Fibroblast of lung (primary cell): ENCODE data around the gene CA5A. TPM values are rescaled to one million over a fixed set of nuclear protein-coding genes. Genes with fewer than 3 reads are reported as not detected.
"Not testable (repeated sequence)": the region's sequence is repeated elsewhere in the genome, so short reads cannot be mapped to it uniquely, and the experiment has no call there.

Experiments
- DNase-seq, 2 donors: peaks; one replicate each; pipeline versions ENCODE4 v3.0.0 to v3.0.0-alpha.2; 2010; ENCODE audit warnings: low read depth in 2 of 2
- H2AFZ ChIP-seq: 2 replicates; pipeline ENCODE4 v1.5.1; 2012; ENCODE audit warnings: low read length, control low read depth, inconsistent platforms
- H3K27ac ChIP-seq: 2 replicates; pipeline ENCODE4 v1.5.1; 2011; ENCODE audit warnings: low read length, control low read depth; ENCODE audit not compliant: insufficient read depth
- H3K27me3 ChIP-seq: 2 replicates; pipeline ENCODE4 v1.5.1; 2011; ENCODE audit warnings: mild to moderate bottlenecking, low read length; ENCODE audit not compliant: control insufficient read depth, insufficient read depth
- H3K36me3 ChIP-seq: 2 replicates; pipeline ENCODE4 v1.5.1; 2011; ENCODE audit warnings: low read length; ENCODE audit not compliant: control insufficient read depth, insufficient read depth
- H3K4me1 ChIP-seq: 2 replicates; pipeline ENCODE4 v1.5.1; 2011; ENCODE audit warnings: low read length; ENCODE audit not compliant: control insufficient read depth, insufficient read depth; ENCODE audit errors: extremely low read depth
- H3K4me2 ChIP-seq: 2 replicates; pipeline ENCODE4 v1.5.1; 2011; ENCODE audit warnings: low read length, control low read depth; ENCODE audit not compliant: insufficient read depth; ENCODE audit errors: extremely low read depth
- H3K4me3 ChIP-seq, 4 experiments: fragments of 200-600 bp in 1 of 4; sonication (generic) in 1 of 4; replicated peaks in 1 of 4; 2 replicates each; pipeline ENCODE4 v1.5.1; 2011 to 2016; ENCODE audit warnings: low read length in 4 of 4, low read depth in 3 of 4, mild to moderate bottlenecking in 3 of 4, control low read depth in 2 of 4, inconsistent platforms in 1 of 4, mixed read lengths in 1 of 4; ENCODE audit not compliant: insufficient read depth in 1 of 4; ENCODE audit errors: control extremely low read depth in 1 of 4
- H3K79me2 ChIP-seq: 2 replicates; pipeline ENCODE4 v1.5.1; 2012; ENCODE audit warnings: mild to moderate bottlenecking, low read length, inconsistent platforms; ENCODE audit not compliant: control insufficient read depth, insufficient read depth
- H3K9ac ChIP-seq: 2 replicates; pipeline ENCODE4 v1.5.1; 2011; ENCODE audit warnings: mild to moderate bottlenecking, low read length, control low read depth; ENCODE audit not compliant: insufficient read depth
- H3K9me3 ChIP-seq: 2 replicates; pipeline ENCODE4 v1.5.1; 2012; ENCODE audit warnings: low read depth, low read length; ENCODE audit not compliant: control insufficient read depth, insufficient read depth
- H4K20me1 ChIP-seq: 2 replicates; pipeline ENCODE4 v1.5.1; 2011; ENCODE audit warnings: low read length; ENCODE audit not compliant: control insufficient read depth, insufficient read depth; ENCODE audit errors: extremely low read depth
- CTCF ChIP-seq, 2 donors: IDR thresholded peaks in 1 of 2; conservative IDR thresholded peaks in 1 of 2; 1 replicate in 1 of 2; 2 replicates in 1 of 2; pipeline ENCODE4 v1.5.1; 2011 to 2012; ENCODE audit warnings: low read length in 2 of 2, control low read depth in 1 of 2, inconsistent platforms in 1 of 2, low read depth in 1 of 2, mild to moderate bottlenecking in 1 of 2
- EZH2 ChIP-seq: IDR thresholded peaks from 2 replicates; pipeline ENCODE4 v1.5.1; 2012; ENCODE audit warnings: low read length, control low read depth, mild to moderate bottlenecking; ENCODE audit errors: missing control alignments
- polyA plus RNA-seq, 2 donors: library from polyadenylated mRNA; depleted of rRNA in 1 of 2; stranded (reverse) in 1 of 2; unstranded in 1 of 2; fragments of >200 nt; gene quantifications; 2 replicates each; pipeline ENCODE4 v1.2.1, GENCODE V29; 2011 to 2012; ENCODE audit warnings: missing spikeins in 1 of 2
- total RNA-seq: library from RNA; depleted of rRNA; stranded (reverse); fragments of >200 nt; gene quantifications from 2 replicates; pipeline ENCODE4 v1.2.1, GENCODE V29; 2014

CA5A gene
- total and polyA plus RNA-seq, 2 donors (not counting 1 experiment from before 2014, with no cell fraction given): not detected

- not testable (repeated sequence) for H3K4me3 ChIP-seq, H2AFZ ChIP-seq, H3K27me3 ChIP-seq, H3K27ac ChIP-seq, H3K9ac ChIP-seq, H3K9me3 ChIP-seq, H3K4me1 ChIP-seq, H4K20me1 ChIP-seq, H3K4me2 ChIP-seq, DNase-seq, H3K36me3 ChIP-seq, H3K79me2 ChIP-seq
These were observed 334 bp downstream of the CA5A start for GRCh38 chr16:87936016-87936374.

- not testable (repeated sequence) for H3K27me3 ChIP-seq, H3K4me2 ChIP-seq, H3K4me3 ChIP-seq, H3K27ac ChIP-seq, H3K9ac ChIP-seq, DNase-seq, H3K4me1 ChIP-seq, H3K79me2 ChIP-seq, H4K20me1 ChIP-seq, H3K36me3 ChIP-seq, H3K9me3 ChIP-seq, H2AFZ ChIP-seq
These were observed 1.4 kb downstream of the CA5A start for GRCh38 chr16:87934752-87935425.

- Histone ChIP-seq H3K9ac (no peak overlapping the region), H4K20me1 (no peaks in the 10 kb centered on the region), H3K27me3 (no peaks in the 10 kb centered on the region), H3K9me3 (no peaks in the 10 kb centered on the region), H3K4me2 (no peak overlapping the region), H3K4me1 (no peaks in the 10 kb centered on the region), H3K4me3 (no peak overlapping the region), H3K79me2 (no peaks in the 10 kb centered on the region), H2AFZ (no peak overlapping the region), H3K27ac (no peak overlapping the region), H3K36me3 (no peaks in the 10 kb centered on the region)
- no peak for DNase-seq
- TF ChIP-seq CTCF (conservative IDR thresholded peaks at IDR 0.05 in 1 of 2, IDR thresholded peaks at IDR 0.05 in 1 of 2; ENCODE audit: low read depth in 1 of 2, low read length in 2 of 2) (no peak), EZH2 (no peak)
These were observed 3.2 kb downstream of the CA5A start for GRCh38 chr16:87933140-87933495.

GRCh38 chr16:87932475-87933139 lies 3.7 kb downstream of the CA5A start:
- not testable (repeated sequence) for H3K27ac ChIP-seq, H3K4me2 ChIP-seq, DNase-seq, H3K9me3 ChIP-seq, H4K20me1 ChIP-seq, H3K27me3 ChIP-seq, H3K79me2 ChIP-seq, H3K4me1 ChIP-seq, H3K4me3 ChIP-seq, H3K36me3 ChIP-seq, H2AFZ ChIP-seq, H3K9ac ChIP-seq
